Immature natural killer cell (primary cell): Measurements from ENCODE around the gene LAMTOR3. TPM values are rescaled to one million over a fixed set of nuclear protein-coding genes. Genes with fewer than 3 reads are reported as not detected.

ENCODE experiments used
- DNase-seq, 3 donors: peaks; one replicate each; pipeline ENCODE4 v3.0.0; 2022; ENCODE audit warnings: mixed read lengths in 1 of 3
- H3K27ac Mint-ChIP-seq, 6 donors: one replicate each; pipeline ENCODE4 v1.8.0; 2020; ENCODE audit warnings: mixed read lengths in 6 of 6, mild to moderate bottlenecking in 5 of 6, inconsistent platforms in 4 of 6, moderate library complexity in 3 of 6
- H3K27me3 Mint-ChIP-seq, 3 donors: one replicate each; pipeline ENCODE4 v1.8.0; 2020 to 2021; ENCODE audit warnings: low read depth in 3 of 3, mild to moderate bottlenecking in 3 of 3, mixed read lengths in 3 of 3, moderate library complexity in 3 of 3, inconsistent platforms in 1 of 3
- H3K36me3 Mint-ChIP-seq, 3 donors: one replicate each; pipeline ENCODE4 v1.8.0; 2020; ENCODE audit warnings: mixed read lengths in 3 of 3, inconsistent platforms in 2 of 3, mild to moderate bottlenecking in 2 of 3
- H3K4me1 Mint-ChIP-seq, 2 donors: one replicate each; pipeline ENCODE4 v1.8.0; 2020; ENCODE audit warnings: inconsistent platforms in 2 of 2, mild to moderate bottlenecking in 2 of 2, mixed read lengths in 2 of 2, moderate library complexity in 1 of 2
- H3K4me3 Mint-ChIP-seq, 5 donors: one replicate each; pipeline ENCODE4 v1.8.0; 2020; ENCODE audit warnings: mild to moderate bottlenecking in 5 of 5, mixed read lengths in 5 of 5, inconsistent platforms in 3 of 5, moderate library complexity in 3 of 5
- H3K9me3 Mint-ChIP-seq, 6 donors: one replicate each; pipeline ENCODE4 v1.8.0; 2020; ENCODE audit warnings: mild to moderate bottlenecking in 6 of 6, mixed read lengths in 6 of 6, inconsistent platforms in 4 of 6, moderate library complexity in 3 of 6
- polyA plus RNA-seq, 3 donors: library from polyadenylated mRNA; unstranded; fragments of 300-500 nt; fragmentation: Illumina TruSeq; gene quantifications; one replicate each; pipeline ENCODE4 v1.2.3, GENCODE V29; 2021

The LAMTOR3 gene
- polyA plus RNA-seq, 3 donors from 2014 or later, result 29.9 to 67.2 (median 47.3) TPM

- H3K27ac Mint-ChIP-seq, result peak overlapping the region; percentile 45 to 85 (median 68)
- peaks cover 2 to 5% (median 5%) of the 10 kb centered on the region in 3 donors for H3K27me3 Mint-ChIP-seq
- H3K4me1 Mint-ChIP-seq, result peaks cover 11 to 14% of the 10 kb centered on the region in 2 donors
- peaks cover 0 to 19% (median 3%) of the 10 kb centered on the region in 3 donors for H3K36me3 Mint-ChIP-seq
- no peaks in the 10 kb centered on the region for H3K9me3 Mint-ChIP-seq
- H3K4me3 Mint-ChIP-seq, result peak overlapping the region in 3 of 5 donors; percentile 2 to 37 (median 7)
- peak in 1 of 3 donors; percentile 4 for DNase-seq
Measured at GRCh38 chr4:99856166-99856565, 38.1 kb downstream of the LAMTOR3 start.

- DNase-seq, result peak in 1 of 3 donors; percentile 15
- no peaks in the 10 kb centered on the region for H3K9me3 Mint-ChIP-seq
- peak overlapping the region in 3 of 6 donors; percentile 45 to 56 (median 54) for H3K27ac Mint-ChIP-seq
- peaks cover 2 to 5% (median 5%) of the 10 kb centered on the region in 3 donors for H3K27me3 Mint-ChIP-seq
- peaks cover 0 to 19% (median 3%) of the 10 kb centered on the region in 3 donors for H3K36me3 Mint-ChIP-seq
- H3K4me3 Mint-ChIP-seq, result peak overlapping the region in 4 of 5 donors; percentile 17 to 55 (median 46)
- peaks cover 11 to 14% of the 10 kb centered on the region in 2 donors for H3K4me1 Mint-ChIP-seq
Measured at GRCh38 chr4:99855678-99856077, 38.5 kb downstream of the LAMTOR3 start.

- H3K36me3 Mint-ChIP-seq, result peaks cover 0 to 12% (median 3%) of the 10 kb centered on the region in 3 donors
- peaks cover 11 to 14% of the 10 kb centered on the region in 2 donors for H3K4me1 Mint-ChIP-seq
- H3K27ac Mint-ChIP-seq, result no peak overlapping the region
Measured at GRCh38 chr4:99853999-99854398, 40.2 kb downstream of the LAMTOR3 start.

GRCh38 chr4:99853190-99853589, 41.0 kb downstream of the LAMTOR3 start:
- H3K9me3 Mint-ChIP-seq, result no peaks in the 10 kb centered on the region
- H3K36me3 Mint-ChIP-seq, result peaks cover 0 to 12% (median 3%) of the 10 kb centered on the region in 3 donors
- DNase-seq, result no peak
- H3K27me3 Mint-ChIP-seq, result peaks cover 1 to 4% (median 2%) of the 10 kb centered on the region in 3 donors
- peaks cover 11 to 14% of the 10 kb centered on the region in 2 donors for H3K4me1 Mint-ChIP-seq
- no peak overlapping the region for H3K4me3 Mint-ChIP-seq
- H3K27ac Mint-ChIP-seq, result no peak overlapping the region

More at GRCh38 chr4:99853999-99854398, 40.2 kb downstream of the LAMTOR3 start:
- no peak for DNase-seq
- H3K4me3 Mint-ChIP-seq, result no peak overlapping the region
- peaks cover 1 to 4% (median 2%) of the 10 kb centered on the region in 3 donors for H3K27me3 Mint-ChIP-seq
- no peaks in the 10 kb centered on the region for H3K9me3 Mint-ChIP-seq

GRCh38 chr4:99852199-99852749, 42.0 kb downstream of the LAMTOR3 start:
- Mint-ChIP-seq H3K4me3 (peak overlapping the region in 1 of 5 donors; percentile 36), H3K27me3 (peaks cover 1 to 4% (median 2%) of the 10 kb centered on the region in 3 donors), H3K9me3 (no peaks in the 10 kb centered on the region), H3K27ac (no peak overlapping the region), H3K4me1 (peaks cover 11 to 14% of the 10 kb centered on the region in 2 donors), H3K36me3 (peaks cover 0 to 12% (median 3%) of the 10 kb centered on the region in 3 donors)
- no peak for DNase-seq

GRCh38 chr4:99848591-99849001, 45.6 kb downstream of the LAMTOR3 start:
- Mint-ChIP-seq H3K4me1 (no peaks in the 10 kb centered on the region), H3K27ac (no peak overlapping the region), H3K27me3 (peaks cover 0 to 4% (median 1%) of the 10 kb centered on the region in 3 donors), H3K9me3 (no peaks in the 10 kb centered on the region), H3K36me3 (no peaks in the 10 kb centered on the region), H3K4me3 (no peak overlapping the region)
- no peak for DNase-seq

- H3K27ac Mint-ChIP-seq, result no peak overlapping the region
- no peak for DNase-seq
- peaks cover 0 to 3% (median under 1%) of the 10 kb centered on the region in 3 donors for H3K27me3 Mint-ChIP-seq
Measured at GRCh38 chr4:99847362-99847976, 46.8 kb downstream of the LAMTOR3 start.

GRCh38 chr4:99846891-99847290, 47.3 kb downstream of the LAMTOR3 start:
- Mint-ChIP-seq H3K4me1 (no peaks in the 10 kb centered on the region), H3K27ac (no peak overlapping the region), H3K4me3 (no peak overlapping the region), H3K27me3 (no peaks in the 10 kb centered on the region), H3K9me3 (no peaks in the 10 kb centered on the region), H3K36me3 (peaks cover 0 to 2% (median 0%) of the 10 kb centered on the region in 3 donors)
- no peak for DNase-seq

More at GRCh38 chr4:99847362-99847976, 46.8 kb downstream of the LAMTOR3 start:
- Mint-ChIP-seq H3K4me1 (no peaks in the 10 kb centered on the region), H3K9me3 (no peaks in the 10 kb centered on the region), H3K4me3 (no peak overlapping the region), H3K36me3 (no peaks in the 10 kb centered on the region)

- no peaks in the 10 kb centered on the region for H3K4me1 Mint-ChIP-seq
Measured at GRCh38 chr4:99845708-99846469, 48.3 kb downstream of the LAMTOR3 start.

GRCh38 chr4:99845179-99845578, 49.0 kb downstream of the LAMTOR3 start:
- H3K36me3 Mint-ChIP-seq, result peaks cover 0 to 2% (median 0%) of the 10 kb centered on the region in 3 donors
- no peaks in the 10 kb centered on the region for H3K27me3 Mint-ChIP-seq
- H3K27ac Mint-ChIP-seq, result no peak overlapping the region
- H3K4me1 Mint-ChIP-seq, result no peaks in the 10 kb centered on the region
- no peaks in the 10 kb centered on the region for H3K9me3 Mint-ChIP-seq
- no peak overlapping the region for H3K4me3 Mint-ChIP-seq
- DNase-seq, result no peak

More at GRCh38 chr4:99845708-99846469, 48.3 kb downstream of the LAMTOR3 start:
- DNase-seq, result no peak
- H3K4me3 Mint-ChIP-seq, result no peak overlapping the region
- H3K27ac Mint-ChIP-seq, result no peak overlapping the region
- H3K36me3 Mint-ChIP-seq, result peaks cover 0 to 2% (median 0%) of the 10 kb centered on the region in 3 donors
- no peaks in the 10 kb centered on the region for H3K9me3 Mint-ChIP-seq
- H3K27me3 Mint-ChIP-seq, result no peaks in the 10 kb centered on the region

- no peak overlapping the region for H3K4me3 Mint-ChIP-seq
- no peaks in the 10 kb centered on the region for H3K9me3 Mint-ChIP-seq
- no peak for DNase-seq
- H3K36me3 Mint-ChIP-seq, result peaks cover 0 to 2% (median 0%) of the 10 kb centered on the region in 3 donors
- no peak overlapping the region for H3K27ac Mint-ChIP-seq
- no peaks in the 10 kb centered on the region for H3K4me1 Mint-ChIP-seq
- H3K27me3 Mint-ChIP-seq, result no peaks in the 10 kb centered on the region
Measured at GRCh38 chr4:99844048-99844447, 50.2 kb downstream of the LAMTOR3 start.

GRCh38 chr4:99843413-99843812, 50.8 kb downstream of the LAMTOR3 start:
- H3K9me3 Mint-ChIP-seq, result no peaks in the 10 kb centered on the region
- H3K36me3 Mint-ChIP-seq, result peaks cover 0 to 2% (median 0%) of the 10 kb centered on the region in 3 donors
- no peak overlapping the region for H3K4me3 Mint-ChIP-seq
- no peak for DNase-seq
- no peaks in the 10 kb centered on the region for H3K4me1 Mint-ChIP-seq
- no peaks in the 10 kb centered on the region for H3K27me3 Mint-ChIP-seq
- no peak overlapping the region for H3K27ac Mint-ChIP-seq

GRCh38 chr4:99841129-99841528, 53.1 kb downstream of the LAMTOR3 start:
- Mint-ChIP-seq H3K36me3 (peaks cover 0 to 9% (median 2%) of the 10 kb centered on the region in 3 donors), H3K27ac (no peak overlapping the region), H3K4me1 (no peaks in the 10 kb centered on the region), H3K9me3 (no peaks in the 10 kb centered on the region), H3K4me3 (no peak overlapping the region), H3K27me3 (no peaks in the 10 kb centered on the region)
- DNase-seq, result no peak

- peak overlapping the region in 1 of 6 donors; percentile 25 for H3K27ac Mint-ChIP-seq
- peaks cover 0 to 2% (median 0%) of the 10 kb centered on the region in 3 donors for H3K27me3 Mint-ChIP-seq
- H3K9me3 Mint-ChIP-seq, result no peaks in the 10 kb centered on the region
- H3K4me1 Mint-ChIP-seq, result no peaks in the 10 kb centered on the region
- H3K36me3 Mint-ChIP-seq, result peaks cover 0 to 9% (median 2%) of the 10 kb centered on the region in 3 donors
- no peak for DNase-seq
- no peak overlapping the region for H3K4me3 Mint-ChIP-seq
Measured at GRCh38 chr4:99838927-99839326, 55.3 kb downstream of the LAMTOR3 start.
